Body of pancreas (tissue), 4 donors: Measurements from ENCODE around the gene GATB.

Experiments used
- POLR2A ChIP-seq, 3 donors: fragments of 450-650 bp; IDR thresholded peaks; one replicate each; pipeline ENCODE4 v1.6.1; 2016; ENCODE audit warnings: antibody characterized with exemption in 3 of 3, mild to moderate bottlenecking in 2 of 3
- TF ChIP-seq, protein P1 (sequence below), 7 experiments: fragments of 450-650 bp in 4 of 7; fragments of 200-600 bp in 3 of 7; sonication (generic) in 3 of 7; IDR thresholded peaks; one replicate each; pipeline ENCODE4 v1.5.1; 2016 to 2019; ENCODE audit warnings: antibody characterized with exemption in 7 of 7

GRCh38 chr4:151663109-151663508 lies 97.7 kb downstream of the GATB start:
- TF ChIP-seq, protein P1, sequence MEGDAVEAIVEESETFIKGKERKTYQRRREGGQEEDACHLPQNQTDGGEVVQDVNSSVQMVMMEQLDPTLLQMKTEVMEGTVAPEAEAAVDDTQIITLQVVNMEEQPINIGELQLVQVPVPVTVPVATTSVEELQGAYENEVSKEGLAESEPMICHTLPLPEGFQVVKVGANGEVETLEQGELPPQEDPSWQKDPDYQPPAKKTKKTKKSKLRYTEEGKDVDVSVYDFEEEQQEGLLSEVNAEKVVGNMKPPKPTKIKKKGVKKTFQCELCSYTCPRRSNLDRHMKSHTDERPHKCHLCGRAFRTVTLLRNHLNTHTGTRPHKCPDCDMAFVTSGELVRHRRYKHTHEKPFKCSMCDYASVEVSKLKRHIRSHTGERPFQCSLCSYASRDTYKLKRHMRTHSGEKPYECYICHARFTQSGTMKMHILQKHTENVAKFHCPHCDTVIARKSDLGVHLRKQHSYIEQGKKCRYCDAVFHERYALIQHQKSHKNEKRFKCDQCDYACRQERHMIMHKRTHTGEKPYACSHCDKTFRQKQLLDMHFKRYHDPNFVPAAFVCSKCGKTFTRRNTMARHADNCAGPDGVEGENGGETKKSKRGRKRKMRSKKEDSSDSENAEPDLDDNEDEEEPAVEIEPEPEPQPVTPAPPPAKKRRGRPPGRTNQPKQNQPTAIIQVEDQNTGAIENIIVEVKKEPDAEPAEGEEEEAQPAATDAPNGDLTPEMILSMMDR (IDR thresholded peaks at IDR 0.05), result no peak
- no peak for TF ChIP-seq POLR2A (IDR thresholded peaks at IDR 0.05)
